Tibial artery (tissue), 4 donors: ENCODE measurements around the gene RANGRF.

Experiments used
- DNase-seq, 2 donors: peaks; one replicate each; pipeline ENCODE4 v3.0.0-alpha.2; 2019
- H3K27ac ChIP-seq, 2 donors: fragments of 200-600 bp; sonication (generic) in 1 of 2; 1 replicate in 1 of 2; 2 replicates in 1 of 2; pipeline ENCODE4 v1.5.1; 2018 to 2019; ENCODE audit warnings: mild to moderate bottlenecking in 1 of 2
- H3K27me3 ChIP-seq, 2 donors: fragments of 200-600 bp; sonication (generic) in 1 of 2; one replicate each; pipeline versions ENCODE4 v1.5.1 to v1.6.0; 2016 to 2019
- H3K36me3 ChIP-seq, 3 donors: fragments of 200-600 bp; sonication (generic) in 2 of 3; one replicate each; pipeline ENCODE4 v1.5.1; 2016 to 2019; ENCODE audit warnings: mild to moderate bottlenecking in 2 of 3
- H3K4me1 ChIP-seq, 4 donors: fragments of 200-600 bp; sonication (generic) in 2 of 4; 1 replicate in 3 of 4; 2 replicates in 1 of 4; pipeline ENCODE4 v1.5.1; 2016 to 2019
- H3K4me3 ChIP-seq, 2 donors: fragments of 200-600 bp; sonication (generic) in 1 of 2; 1 replicate in 1 of 2; 2 replicates in 1 of 2; pipeline ENCODE4 v1.5.1; 2018 to 2019; ENCODE audit warnings: mild to moderate bottlenecking in 2 of 2
- H3K9me3 ChIP-seq, 3 donors: fragments of 200-600 bp; sonication (generic) in 1 of 3; one replicate each; pipeline ENCODE4 v1.5.1; 2016 to 2019
- intact Hi-C: fragments of 100-400 bp; cut with DNase I; formaldehyde crosslinking; loops from one replicate; pipeline ENCODE4 v1.15.0; 2023; ENCODE audit warnings: low total_unique reads
- TF ChIP-seq, protein P1 (sequence below), 2 experiments: fragments of 200-600 bp in 1 of 2; fragments of 450-650 bp in 1 of 2; IDR thresholded peaks; one replicate each; pipeline ENCODE4 v1.5.1; 2017 to 2019; ENCODE audit warnings: antibody characterized with exemption in 2 of 2, mild to moderate bottlenecking in 1 of 2, moderate library complexity in 1 of 2

The RANGRF gene

DNA sequence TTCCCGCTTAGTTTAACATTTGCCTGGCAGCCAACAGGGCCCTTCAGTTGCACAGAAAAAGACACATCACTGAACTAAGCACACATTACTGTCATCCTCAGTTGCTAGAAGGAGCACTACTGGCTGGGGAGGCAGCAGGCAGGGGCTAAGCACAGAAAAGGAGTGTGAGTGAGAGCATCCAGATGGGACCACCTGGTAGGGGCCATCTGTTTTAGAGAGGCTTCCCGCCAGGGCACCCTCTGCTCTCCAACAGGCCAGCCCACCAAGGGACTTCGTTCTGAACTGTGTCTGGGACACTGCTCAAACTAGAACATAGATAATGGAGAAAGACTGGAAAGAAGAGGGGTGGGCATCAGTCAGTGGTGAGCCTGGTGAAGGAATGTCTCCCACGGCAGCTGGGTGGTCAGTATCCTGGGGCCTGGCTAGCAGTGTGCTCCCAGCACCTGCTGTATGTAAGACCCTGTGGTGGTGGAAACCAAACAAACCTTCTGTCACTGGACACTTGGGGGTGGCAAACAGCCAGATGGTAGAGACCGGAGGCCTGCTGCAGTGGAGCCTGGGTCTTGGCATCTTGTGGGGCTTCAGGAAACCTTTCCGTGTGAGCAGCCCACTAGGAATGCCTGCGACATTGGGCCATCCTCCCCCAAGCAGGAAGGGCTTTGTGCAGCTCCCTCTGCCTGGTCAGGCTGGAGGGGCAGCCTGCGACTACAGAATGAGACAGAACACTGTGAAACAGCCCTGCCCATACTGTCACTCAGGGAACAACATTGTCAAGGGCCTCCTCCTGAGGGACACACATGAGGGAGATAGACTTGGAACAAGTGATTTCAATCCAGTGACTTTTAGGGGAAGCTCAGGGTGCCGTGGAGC is 12.8 kb upstream of the RANGRF start:
- Histone ChIP-seq H3K27ac (no peak overlapping the region), H3K27me3 (no peaks in the 10 kb centered on the region), H3K9me3 (no peaks in the 10 kb centered on the region), H3K4me3 (no peak overlapping the region), H3K36me3 (peaks cover 0 to 1% (median 0%) of the 10 kb centered on the region in 3 donors), H3K4me1 (no peaks in the 10 kb centered on the region)
- intact Hi-C loops, result no loop called here
- DNase-seq, result no peak
- TF ChIP-seq, protein P1, sequence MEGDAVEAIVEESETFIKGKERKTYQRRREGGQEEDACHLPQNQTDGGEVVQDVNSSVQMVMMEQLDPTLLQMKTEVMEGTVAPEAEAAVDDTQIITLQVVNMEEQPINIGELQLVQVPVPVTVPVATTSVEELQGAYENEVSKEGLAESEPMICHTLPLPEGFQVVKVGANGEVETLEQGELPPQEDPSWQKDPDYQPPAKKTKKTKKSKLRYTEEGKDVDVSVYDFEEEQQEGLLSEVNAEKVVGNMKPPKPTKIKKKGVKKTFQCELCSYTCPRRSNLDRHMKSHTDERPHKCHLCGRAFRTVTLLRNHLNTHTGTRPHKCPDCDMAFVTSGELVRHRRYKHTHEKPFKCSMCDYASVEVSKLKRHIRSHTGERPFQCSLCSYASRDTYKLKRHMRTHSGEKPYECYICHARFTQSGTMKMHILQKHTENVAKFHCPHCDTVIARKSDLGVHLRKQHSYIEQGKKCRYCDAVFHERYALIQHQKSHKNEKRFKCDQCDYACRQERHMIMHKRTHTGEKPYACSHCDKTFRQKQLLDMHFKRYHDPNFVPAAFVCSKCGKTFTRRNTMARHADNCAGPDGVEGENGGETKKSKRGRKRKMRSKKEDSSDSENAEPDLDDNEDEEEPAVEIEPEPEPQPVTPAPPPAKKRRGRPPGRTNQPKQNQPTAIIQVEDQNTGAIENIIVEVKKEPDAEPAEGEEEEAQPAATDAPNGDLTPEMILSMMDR (IDR thresholded peaks at IDR 0.05), result no peak

DNA sequence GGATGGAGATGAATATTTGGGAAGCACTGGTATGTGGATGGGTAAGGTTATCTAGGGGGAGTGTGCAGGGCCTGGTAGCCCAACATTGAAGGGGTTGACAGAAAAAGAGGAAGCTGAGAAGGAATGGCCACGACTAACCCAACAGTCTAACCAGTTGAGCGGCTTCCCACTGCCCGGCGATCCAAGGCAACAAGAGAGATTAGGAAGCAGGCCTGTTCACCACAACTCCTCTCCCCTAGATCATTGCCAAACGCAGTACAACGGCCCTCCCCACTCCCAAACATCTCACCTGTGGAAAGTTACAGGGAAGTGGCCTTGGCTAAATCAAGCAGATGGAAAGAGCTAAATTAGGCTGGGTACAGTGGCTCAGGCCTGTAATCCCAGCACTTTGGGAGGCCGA is 11.2 kb upstream of the RANGRF start:
- Histone ChIP-seq H3K27ac (no peak overlapping the region), H3K4me1 (no peaks in the 10 kb centered on the region), H3K9me3 (no peaks in the 10 kb centered on the region), H3K4me3 (no peak overlapping the region), H3K36me3 (no peaks in the 10 kb centered on the region), H3K27me3 (no peaks in the 10 kb centered on the region)
- intact Hi-C loops, result no loop called here
- TF ChIP-seq, protein P1 (IDR thresholded peaks at IDR 0.05), result no peak
- DNase-seq, result no peak

DNA sequence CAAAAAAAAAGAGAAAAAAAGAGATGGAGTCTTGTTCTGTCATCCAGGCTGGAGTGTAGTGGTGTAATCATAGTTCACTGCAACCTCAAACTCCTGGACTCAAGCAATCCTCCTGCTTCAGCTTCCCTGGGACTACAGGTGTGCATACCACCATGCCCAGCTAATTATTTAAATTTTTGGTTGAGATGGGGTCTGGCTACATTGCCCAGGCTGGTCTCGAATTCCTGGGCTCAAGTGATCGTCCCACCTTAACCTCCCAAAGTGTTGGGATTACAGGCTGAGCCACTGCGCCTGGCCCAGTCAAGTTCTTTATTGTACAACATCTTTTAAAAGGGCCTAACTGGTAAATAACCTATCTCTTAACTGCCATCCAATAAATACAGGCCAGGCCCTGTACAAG is 6.1 kb upstream of the RANGRF start:
- no peak for DNase-seq
- Histone ChIP-seq H3K9me3 (no peaks in the 10 kb centered on the region), H3K36me3 (no peaks in the 10 kb centered on the region), H3K4me1 (no peaks in the 10 kb centered on the region), H3K4me3 (no peak overlapping the region), H3K27ac (no peak overlapping the region), H3K27me3 (no peaks in the 10 kb centered on the region)
- intact Hi-C loops, result no loop called here
- TF ChIP-seq, protein P1 (IDR thresholded peaks at IDR 0.05), result no peak

DNA sequence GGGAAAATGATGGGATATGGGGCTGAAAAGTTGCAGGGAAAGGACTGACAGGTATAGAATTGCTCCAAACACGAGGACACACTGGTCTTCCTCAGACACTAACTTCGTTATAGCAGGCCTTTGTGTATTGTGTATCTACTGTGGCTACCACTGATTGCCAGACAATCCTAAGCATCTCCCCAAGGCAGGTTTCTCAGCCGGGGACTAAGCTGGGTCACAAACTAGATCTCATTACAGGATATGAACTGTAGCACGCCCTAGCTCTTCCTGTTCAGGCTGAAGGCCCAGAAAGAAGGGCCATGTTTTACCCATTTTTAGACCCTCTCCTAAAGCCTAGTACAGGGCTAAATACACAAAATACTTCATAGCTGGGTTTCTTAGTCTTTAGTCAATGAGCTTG is 5.1 kb upstream of the RANGRF start:
- no peak for DNase-seq
- H3K9me3 ChIP-seq, result no peaks in the 10 kb centered on the region
- TF ChIP-seq, protein P1 (IDR thresholded peaks at IDR 0.05), result no peak
- H3K27me3 ChIP-seq, result no peaks in the 10 kb centered on the region
- intact Hi-C loops, result no loop called here
- H3K4me3 ChIP-seq, result no peak overlapping the region
- H3K27ac ChIP-seq, result no peak overlapping the region
- no peaks in the 10 kb centered on the region for H3K36me3 ChIP-seq
- H3K4me1 ChIP-seq, result peaks cover 0 to 7% (median 2%) of the 10 kb centered on the region in 4 donors

DNA sequence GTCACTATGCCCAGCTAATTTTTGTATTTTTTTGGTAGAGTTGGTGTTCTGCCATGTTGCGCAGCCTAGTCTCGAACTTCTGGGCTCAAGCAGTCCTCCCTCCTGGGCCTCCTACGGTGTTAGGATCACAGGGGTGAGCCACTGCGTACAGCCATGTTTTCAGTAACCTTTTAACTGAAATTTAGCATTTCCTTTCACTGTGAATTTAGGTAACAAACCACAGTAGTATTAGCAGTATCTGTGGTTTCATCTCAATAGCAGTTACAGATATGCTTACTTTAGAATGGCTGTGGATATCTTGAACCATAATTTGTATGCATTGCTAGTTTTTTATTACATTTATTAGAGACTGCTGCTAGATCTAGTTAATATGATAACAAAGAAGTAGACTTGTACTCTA is 4.3 kb upstream of the RANGRF start:
- no peaks in the 10 kb centered on the region for H3K9me3 ChIP-seq
- H3K27ac ChIP-seq, result no peak overlapping the region
- TF ChIP-seq, protein P1 (IDR thresholded peaks at IDR 0.05), result no peak
- H3K36me3 ChIP-seq, result no peaks in the 10 kb centered on the region
- intact Hi-C loops, result no loop called here
- no peaks in the 10 kb centered on the region for H3K27me3 ChIP-seq
- peaks cover 0 to 9% (median 4%) of the 10 kb centered on the region in 4 donors for H3K4me1 ChIP-seq
- no peak overlapping the region for H3K4me3 ChIP-seq
- no peak for DNase-seq
